ENCODE measurements around the gene UBE2QL1.

UBE2QL1 gene

GRCh38 chr5:6543346-6543730, 94.7 kb downstream of the UBE2QL1 start:
- no peak overlapping the region for H3K4me3 ChIP-seq (ENCODE audit: low read length)
- TF ChIP-seq, protein P1, sequence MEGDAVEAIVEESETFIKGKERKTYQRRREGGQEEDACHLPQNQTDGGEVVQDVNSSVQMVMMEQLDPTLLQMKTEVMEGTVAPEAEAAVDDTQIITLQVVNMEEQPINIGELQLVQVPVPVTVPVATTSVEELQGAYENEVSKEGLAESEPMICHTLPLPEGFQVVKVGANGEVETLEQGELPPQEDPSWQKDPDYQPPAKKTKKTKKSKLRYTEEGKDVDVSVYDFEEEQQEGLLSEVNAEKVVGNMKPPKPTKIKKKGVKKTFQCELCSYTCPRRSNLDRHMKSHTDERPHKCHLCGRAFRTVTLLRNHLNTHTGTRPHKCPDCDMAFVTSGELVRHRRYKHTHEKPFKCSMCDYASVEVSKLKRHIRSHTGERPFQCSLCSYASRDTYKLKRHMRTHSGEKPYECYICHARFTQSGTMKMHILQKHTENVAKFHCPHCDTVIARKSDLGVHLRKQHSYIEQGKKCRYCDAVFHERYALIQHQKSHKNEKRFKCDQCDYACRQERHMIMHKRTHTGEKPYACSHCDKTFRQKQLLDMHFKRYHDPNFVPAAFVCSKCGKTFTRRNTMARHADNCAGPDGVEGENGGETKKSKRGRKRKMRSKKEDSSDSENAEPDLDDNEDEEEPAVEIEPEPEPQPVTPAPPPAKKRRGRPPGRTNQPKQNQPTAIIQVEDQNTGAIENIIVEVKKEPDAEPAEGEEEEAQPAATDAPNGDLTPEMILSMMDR (IDR thresholded peaks at IDR 0.05; ENCODE audit: insufficient read depth, low read depth, low read length, missing control alignments) = no peak
- no peak for DNase-seq (ENCODE audit: low read depth)

- TF ChIP-seq, protein P1 (IDR thresholded peaks at IDR 0.05; ENCODE audit: insufficient read depth, low read depth, low read length, missing control alignments) = no peak
- no peak for DNase-seq (ENCODE audit: low read depth)
- H3K4me3 ChIP-seq (ENCODE audit: low read length) = no peak overlapping the region
Measured at GRCh38 chr5:6543830-6544560, 95.3 kb downstream of the UBE2QL1 start.
